Endothelial cell of umbilical vein (primary cell): ENCODE results near the gene NTRK2.

Source experiments
- CTCF ChIP-seq, 2 donors: IDR thresholded peaks; 1 replicate in 1 of 2; 2 replicates in 1 of 2; pipeline ENCODE4 v1.5.1; 2011; ENCODE audit warnings: low read length in 2 of 2, mild to moderate bottlenecking in 2 of 2, moderate library complexity in 2 of 2, control low read depth in 1 of 2, inconsistent platforms in 1 of 2, low read depth in 1 of 2; ENCODE audit not compliant: insufficient read depth in 1 of 2; ENCODE audit errors: extremely low read depth in 1 of 2
- EZH2 ChIP-seq: IDR thresholded peaks from 2 replicates; pipeline ENCODE4 v1.6.1; 2012; ENCODE audit warnings: borderline replicate concordance, low read depth, mild to moderate bottlenecking, moderate library complexity, low read length, inconsistent platforms; ENCODE audit not compliant: severe bottlenecking
- GATA2 ChIP-seq: IDR thresholded peaks from 2 replicates; pipeline ENCODE4 v1.7.0; 2011; ENCODE audit warnings: low read depth, mild to moderate bottlenecking, moderate library complexity, mixed read lengths, low read length; ENCODE audit not compliant: insufficient read length, insufficient read depth
- JUN ChIP-seq: IDR thresholded peaks from 2 replicates; pipeline ENCODE4 v1.6.1; 2011; ENCODE audit warnings: borderline replicate concordance, low read depth; ENCODE audit not compliant: insufficient read length, insufficient read depth
- POLR2AphosphoS5 ChIP-seq: IDR thresholded peaks from 2 replicates; pipeline ENCODE4 v1.6.1; 2012; ENCODE audit warnings: low read depth, mild to moderate bottlenecking, control low read depth, low read length, moderate library complexity; ENCODE audit not compliant: insufficient read depth

GRCh38 chr9:84709056-84709455 lies 39.5 kb downstream of the NTRK2 start:
- TF ChIP-seq EZH2 (no peak), CTCF (IDR thresholded peaks at IDR 0.05; ENCODE audit: extremely low read depth in 1 of 2, insufficient read depth in 1 of 2, low read depth in 1 of 2, low read length in 2 of 2) (no peak), GATA2 (no peak), POLR2AphosphoS5 (no peak), JUN (no peak)
